Effector CD4-positive, alpha-beta T cell (primary cell): Measurements from ENCODE around the gene LGI4.
"Not testable (repeated sequence)": the region's sequence is repeated elsewhere in the genome, so short reads cannot be mapped to it uniquely, and the experiment has no call there.

Experiments
- DNase-seq: peaks from one replicate; pipeline ENCODE4 v3.0.0-alpha.2; 2020

The LGI4 gene

GRCh38 chr19:35105411-35106290, 29.2 kb downstream of the LGI4 start:
- no peak for DNase-seq

DNA sequence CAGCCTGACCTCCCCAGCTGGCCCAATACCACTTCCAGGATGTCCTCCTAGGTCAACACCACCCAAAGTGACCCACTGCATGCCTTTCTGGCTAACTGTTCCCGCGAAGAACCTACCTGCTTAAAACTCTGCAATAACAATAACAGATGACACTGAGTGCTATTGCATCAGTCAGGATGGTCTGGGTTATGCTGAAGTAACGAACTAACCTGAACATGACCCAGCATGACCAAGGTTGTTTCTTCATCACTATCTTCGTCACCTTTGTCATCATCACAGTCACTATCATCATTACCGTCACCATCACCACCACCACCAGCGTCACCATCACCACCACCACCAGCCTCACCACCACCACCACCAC, 29.8 kb downstream of the LGI4 start:
- no peak for DNase-seq

DNA sequence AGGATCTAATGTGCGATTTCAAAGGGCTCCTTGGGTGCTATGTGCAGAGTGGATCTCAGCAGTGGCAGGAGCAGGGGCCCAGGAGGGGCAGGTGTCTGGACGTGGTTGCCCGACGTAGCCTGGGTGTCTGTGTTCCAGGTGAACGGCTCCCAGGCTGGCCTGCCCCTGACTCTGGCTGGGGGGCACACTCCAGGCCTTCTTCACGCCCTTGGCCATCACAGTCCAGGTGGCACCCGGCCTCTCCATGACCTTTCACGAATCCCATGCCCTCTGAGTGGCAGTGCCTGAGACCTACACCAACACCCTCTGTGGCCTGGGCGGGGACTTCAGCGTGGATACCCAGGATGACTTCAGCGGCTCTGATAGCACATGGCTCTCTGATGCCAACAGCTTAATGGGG, 30.5 kb downstream of the LGI4 start:
- DNase-seq, result no peak

GRCh38 chr19:35103614-35104013, 31.2 kb downstream of the LGI4 start:
- not testable (repeated sequence) for DNase-seq

DNA sequence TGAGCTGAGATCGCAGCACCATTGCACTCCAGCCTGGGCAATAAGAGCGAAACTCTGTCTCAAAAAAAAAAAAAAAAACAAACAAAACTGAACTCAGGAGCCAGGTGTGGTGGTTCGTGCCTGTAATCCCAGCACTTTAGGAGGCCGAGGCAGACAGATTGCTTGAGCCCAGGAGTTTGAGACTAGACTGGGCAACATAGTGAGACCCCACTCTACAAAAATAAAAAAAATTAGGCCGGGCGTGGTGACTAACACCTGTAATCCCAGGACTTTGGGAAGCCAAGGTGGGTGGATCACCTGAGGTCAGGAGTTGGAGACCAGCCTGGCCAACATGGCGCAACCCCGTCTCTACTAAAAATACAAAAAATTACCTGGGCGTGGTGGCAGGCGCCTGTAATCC, 32.9 kb downstream of the LGI4 start:
- not testable (repeated sequence) for DNase-seq

DNA sequence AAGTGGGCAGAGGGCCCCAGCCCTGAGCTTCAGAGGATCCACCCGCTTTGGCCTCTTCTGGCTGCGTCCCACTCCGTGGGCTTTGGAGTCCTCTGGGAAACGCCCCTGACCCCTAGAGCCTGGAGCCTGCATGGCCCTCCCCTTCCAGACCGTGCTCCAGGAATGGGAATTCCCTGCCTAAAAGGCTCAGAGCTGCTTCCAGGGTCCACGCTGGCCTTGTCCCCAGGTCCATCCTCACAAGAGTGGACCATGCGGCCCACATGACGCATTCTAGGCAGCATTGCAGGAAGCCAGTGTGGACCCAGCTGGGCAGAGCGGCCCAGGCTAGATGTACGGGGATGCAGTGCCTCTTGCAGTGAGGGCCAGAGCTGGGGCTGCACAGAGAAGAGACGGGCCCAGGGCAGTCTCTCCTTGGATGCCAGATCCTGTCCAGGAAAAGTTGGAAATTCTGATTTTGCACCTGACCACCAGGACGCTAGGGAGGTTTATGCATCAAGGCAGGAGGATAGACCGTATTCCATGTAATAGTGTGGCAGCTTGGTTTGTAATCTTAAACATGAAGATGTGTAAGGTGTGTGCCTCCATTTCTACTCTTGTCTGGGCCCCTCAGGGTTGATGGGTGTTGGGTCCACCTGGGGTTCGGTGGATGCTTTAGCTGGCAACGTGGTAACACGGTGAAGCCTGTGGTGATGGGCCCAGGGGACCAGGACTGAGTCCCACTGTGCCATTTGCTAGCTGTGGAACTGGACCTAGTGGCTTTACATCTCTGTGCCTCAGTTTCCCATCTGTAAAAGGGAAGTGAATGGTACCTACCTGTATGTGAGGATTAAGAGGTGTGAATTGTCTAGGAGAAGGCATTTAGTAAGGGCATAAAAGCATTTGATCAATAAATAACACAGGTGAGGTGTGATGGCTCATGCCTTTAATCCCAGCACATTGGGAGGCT, 34.0 kb downstream of the LGI4 start:
- DNase-seq, result no peak

DNA sequence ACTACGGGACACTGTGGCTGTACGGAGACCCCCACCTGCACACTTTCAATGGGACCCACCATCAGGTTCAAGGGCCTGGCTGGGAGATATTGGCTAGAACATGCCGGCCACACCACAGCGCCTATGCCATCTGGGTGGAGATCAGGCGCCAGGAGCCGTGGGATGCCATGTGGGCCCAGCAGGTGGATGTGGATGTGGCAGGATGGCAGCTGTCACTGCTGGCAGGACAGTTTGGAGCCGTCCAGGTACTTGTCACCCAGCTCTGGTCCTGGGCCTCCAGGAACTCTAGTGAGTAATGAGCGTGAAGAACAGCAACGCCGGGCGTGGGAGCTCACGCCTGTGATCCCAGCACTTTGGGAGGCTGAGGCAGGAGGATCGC, 35.0 kb downstream of the LGI4 start:
- no peak for DNase-seq

GRCh38 chr19:35099155-35099896, 35.5 kb downstream of the LGI4 start:
- DNase-seq, result no peak

GRCh38 chr19:35098413-35099049, 36.3 kb downstream of the LGI4 start:
- no peak for DNase-seq

DNA sequence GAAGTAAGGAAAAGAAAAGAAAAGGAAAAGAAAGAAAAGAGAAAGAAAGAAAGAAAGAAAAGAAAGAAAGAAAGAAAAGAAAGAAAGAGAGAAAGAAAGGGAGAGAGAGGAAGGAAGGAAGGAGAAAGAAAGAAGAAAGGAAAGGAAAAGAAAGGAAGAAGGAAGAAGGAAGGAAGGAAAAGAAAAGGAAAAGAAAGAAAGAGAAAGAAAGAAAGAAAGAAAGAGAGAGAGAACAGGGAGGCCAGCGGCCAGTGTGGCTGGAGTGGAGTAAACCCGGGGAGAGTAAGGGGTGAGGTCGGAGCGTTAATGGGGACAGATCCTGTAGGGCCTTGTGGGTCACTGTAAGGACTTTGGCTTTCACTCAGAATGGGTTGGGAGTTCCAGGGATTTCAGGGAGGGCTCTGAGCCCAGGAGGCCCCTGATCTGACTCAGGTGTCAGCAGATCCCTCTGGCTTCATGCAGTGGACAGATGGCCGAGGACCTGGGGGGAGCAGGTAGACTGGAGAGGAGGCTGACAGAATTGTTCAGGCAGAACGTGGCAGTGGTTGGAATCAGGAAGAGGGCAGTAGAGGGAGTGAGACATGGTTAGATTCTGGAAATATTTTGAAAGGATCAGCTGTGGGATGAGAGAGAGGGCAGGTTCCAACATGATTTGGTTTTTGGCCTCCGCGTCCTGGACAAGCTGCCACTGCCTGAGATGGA, 39.0 kb downstream of the LGI4 start:
- DNase-seq, result no peak

DNA sequence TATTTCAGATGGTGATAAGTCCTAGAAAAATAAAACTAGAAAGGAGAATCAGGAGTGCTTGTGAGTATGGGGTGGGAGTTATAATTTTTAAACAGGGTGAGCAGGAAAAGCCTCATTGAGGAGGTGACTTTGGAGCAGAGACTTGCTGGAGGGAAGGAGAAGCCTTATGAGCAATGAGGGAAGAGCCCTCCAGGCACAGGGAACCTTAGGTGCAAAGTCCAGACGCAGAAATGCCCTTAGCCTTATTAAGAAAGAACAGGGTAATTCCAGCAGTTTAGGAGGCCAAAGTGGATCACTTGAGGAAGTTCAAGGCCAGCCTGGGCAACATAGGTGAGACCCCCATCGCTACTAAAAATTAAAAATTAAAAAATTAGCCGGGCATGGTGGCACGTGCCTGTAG, 40.2 kb downstream of the LGI4 start:
- DNase-seq, result no peak

DNA sequence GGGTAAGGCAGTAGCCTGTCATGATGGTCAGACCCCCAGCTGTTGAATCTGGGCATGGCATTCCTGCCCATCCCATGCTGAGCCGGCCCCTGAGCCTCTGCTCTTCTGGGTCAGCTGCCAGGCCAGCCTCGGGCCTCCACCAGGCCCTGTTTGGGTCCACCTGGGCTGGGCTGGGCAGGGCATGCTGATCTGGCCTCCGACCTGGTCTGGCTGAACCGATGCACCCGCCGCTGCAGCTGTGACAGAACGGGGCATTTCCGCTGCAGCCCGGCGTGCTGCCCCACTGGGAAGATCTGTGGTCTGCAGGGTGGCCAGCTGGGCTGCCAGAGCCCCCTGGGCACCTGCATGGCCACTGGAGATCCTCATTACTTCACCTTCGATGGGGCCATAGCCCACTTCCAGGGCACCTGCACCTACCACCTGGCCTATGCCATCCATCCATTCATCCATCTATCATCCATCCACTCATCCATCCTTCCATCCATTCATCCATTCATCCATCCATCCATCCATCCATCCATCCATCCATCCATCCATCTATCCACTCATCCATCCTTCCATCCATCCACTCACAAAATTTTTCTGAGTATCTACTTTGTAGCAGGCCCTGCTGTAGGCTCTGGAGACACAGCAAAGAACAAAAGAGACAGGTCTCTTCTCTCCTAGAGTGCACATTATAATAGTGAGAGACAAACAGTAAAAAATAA, 40.8 kb downstream of the LGI4 start:
- no peak for DNase-seq

DNA sequence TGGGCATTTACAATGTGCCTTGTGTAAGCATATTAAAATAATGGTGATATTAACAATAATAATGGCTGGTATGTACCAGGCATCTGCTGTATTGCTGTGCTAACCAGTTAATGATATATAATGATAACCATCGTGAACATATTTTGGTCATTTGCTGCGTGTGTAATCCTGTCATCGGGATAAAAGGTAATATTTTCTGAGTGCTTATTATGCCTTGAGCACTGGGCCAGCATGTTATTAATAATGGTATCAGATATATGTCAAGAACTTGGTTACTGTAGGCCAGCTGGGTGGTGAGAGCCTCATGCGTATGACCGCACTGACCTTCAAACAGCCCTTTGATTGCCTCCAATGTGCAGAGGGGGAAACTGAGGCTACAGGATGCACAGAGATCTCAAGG, 41.4 kb downstream of the LGI4 start:
- DNase-seq, result no peak

DNA sequence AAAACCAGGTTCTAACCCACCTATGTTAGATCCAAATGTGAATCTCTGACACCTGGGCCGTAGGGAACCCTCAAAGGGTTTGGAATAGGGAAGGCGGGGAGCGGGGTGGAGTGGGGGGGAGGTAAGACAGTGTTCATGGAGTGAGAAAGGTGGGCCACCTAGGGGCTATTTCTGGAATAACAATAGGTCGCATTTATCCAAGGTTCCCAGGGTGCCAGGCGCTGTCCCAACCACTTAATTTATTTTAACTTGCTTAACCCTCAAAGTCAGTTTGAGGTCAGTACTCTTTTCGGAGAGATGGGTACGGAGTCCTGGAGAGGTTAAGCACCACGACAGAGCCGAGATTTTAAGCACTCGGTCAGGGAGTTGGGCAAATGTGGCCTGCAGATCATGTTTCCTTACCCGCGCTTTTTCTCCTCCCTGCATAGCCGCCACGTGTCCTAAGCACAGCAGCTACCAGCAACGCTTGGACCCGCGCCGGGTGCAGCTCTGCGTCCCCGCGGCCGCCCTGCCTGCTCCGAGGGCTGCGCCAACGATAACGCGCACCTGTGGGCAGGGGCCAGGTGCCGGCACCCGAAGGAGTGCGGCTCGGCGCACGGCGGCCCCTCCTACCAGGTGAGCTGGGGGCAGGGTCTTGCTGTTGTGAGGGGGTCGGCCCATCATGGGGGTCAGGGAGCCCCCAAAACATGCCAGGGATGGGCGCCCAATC, 44.2 kb downstream of the LGI4 start:
- DNase-seq, result peak; percentile 16

- no peak for DNase-seq
Measured at GRCh38 chr19:35090160-35090505, 44.7 kb downstream of the LGI4 start.

- no peak for DNase-seq
Measured at GRCh38 chr19:35089554-35089953, 45.3 kb downstream of the LGI4 start.

DNA sequence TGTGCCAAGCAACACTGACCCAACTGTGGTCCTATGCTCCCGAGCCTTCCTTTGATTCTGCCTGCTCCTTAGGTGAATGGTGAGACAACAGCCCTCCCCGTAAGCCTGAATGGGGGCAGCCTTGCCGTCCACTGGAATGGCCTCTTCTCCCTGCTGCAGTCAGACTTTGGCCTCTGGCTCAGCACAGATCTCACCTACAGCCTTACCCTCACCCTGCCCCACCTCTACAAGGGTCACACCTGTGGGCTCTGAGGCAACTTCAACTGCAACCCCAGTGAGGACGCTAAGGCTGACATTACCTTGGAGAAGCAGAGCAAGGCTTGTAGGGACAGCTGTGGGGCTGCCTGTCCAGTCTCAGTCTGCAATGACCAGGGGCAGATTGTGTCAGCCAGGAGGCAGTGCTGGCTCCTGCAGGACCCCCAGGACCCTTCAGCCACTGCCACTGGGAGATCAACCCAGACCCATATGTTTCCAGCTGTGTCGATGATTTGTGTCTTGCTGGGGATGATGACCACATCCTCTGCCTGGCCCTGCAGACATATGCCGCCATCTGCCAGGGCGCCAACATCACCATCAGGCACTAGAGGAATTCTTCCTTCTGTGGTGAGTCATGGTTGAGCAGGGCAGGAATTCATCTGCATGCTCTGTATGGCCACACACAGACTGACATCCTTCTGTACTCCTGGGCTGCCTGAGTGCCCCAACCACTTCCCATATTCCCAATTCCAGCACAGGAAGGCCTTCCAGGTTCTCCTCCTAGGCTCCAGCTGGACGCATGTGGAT, 46.5 kb downstream of the LGI4 start:
- DNase-seq, result no peak

- DNase-seq, result no peak
Measured at GRCh38 chr19:35087393-35087792, 47.5 kb downstream of the LGI4 start.

DNA sequence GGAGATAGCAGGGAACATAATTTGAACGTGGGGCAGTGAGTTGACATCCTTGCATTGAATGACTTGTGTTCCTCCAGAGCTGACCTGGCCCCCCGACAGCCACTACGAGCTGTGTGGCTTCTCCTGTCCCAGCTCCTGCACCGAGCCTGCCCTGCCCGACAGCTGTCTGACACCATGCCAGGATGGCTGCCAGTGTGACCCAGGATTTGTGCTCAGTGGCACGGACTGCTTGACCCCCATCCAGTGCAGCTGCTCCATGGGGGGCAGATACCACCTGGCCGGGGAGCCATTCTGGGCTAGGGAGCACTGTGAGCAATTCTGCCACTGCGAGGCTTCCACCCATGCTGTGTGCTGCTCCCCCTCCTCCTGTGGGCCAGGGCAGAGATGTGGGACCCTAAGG, 48.4 kb downstream of the LGI4 start:
- no peak for DNase-seq

DNA sequence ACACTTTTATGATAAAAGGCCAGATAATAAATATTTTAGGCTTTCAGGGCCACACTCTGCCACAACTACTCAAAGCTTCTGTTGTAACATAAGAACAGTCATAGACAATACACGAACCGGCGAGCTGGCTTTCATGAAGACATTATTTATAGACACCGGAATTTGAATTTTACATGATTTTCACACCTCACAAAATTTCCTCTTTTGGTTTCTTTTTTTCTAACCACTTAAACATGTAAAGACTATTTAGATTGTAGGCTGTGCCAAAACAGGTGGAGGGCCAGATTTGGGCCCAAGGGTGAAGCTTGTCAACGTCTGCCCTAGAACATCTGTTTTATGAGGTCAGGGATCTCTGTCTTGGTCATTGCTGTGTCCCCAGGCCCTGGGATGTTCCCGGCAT, 48.9 kb downstream of the LGI4 start:
- DNase-seq, result no peak
